Measurements from ENCODE around the gene GNAL.

Gene GNAL

GRCh38 chr18:11923450-11923849 is 234.4 kb downstream of the GNAL start:
- DNase-seq, result no peak

GRCh38 chr18:11925800-11926481 is 236.9 kb downstream of the GNAL start:
- no peak for DNase-seq

DNA sequence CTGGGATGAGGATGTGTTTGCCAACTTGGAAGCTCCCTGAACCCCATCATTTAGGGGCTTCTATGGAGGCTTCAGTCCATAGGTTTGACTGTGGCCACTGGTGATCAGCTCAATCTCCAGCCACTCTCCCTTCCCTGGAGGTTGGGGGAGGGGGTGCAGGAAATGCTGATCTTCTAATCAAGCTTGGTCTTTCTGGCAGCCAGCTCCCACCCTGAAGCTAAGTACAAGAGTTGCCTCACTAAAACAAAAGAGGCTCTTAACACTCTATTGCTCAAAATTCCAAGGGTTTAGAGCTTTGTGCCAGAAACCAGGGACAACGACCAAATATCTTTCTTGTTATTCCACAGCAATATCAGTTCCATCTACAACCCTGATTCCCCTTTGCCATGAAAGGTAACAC is 238.4 kb downstream of the GNAL start:
- DNase-seq, result no peak

DNA sequence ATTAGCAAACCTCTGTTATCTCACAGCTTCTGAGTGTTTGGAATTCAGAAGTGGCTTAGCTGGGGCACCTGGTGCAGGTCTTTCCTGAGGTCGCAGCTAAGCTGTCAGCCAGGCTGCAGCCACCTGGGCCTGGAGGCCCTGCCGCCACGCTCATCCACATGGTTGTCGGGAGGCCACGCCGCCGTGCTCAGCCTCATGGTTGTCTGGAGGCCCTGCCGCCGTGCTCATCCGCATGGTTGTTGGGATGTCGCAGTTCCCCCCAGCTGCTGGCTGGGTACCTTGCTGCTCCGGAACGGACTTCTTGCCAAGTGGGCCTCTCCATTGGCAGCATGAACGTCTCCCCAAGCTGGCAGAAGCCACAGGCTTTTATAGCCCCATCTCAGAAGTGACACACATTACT is 243.3 kb downstream of the GNAL start:
- DNase-seq, result no peak

Measured in activated CD4-positive, alpha-beta T cell treated with anti-CD3 and anti-CD28 coated beads, Interleukin-10, Interleukin-2, amounts not matched to agents 100 ng/mL and 50 ng/mL, durations not matched to agents 16 hours and 8 hours (primary cell).